GM19468 (cell line): ENCODE results near the gene UNC5CL.

Source experiments
- ATAC-seq: cut with Tn5 transposase; IDR thresholded peaks from one replicate; pipeline ENCODE4 v1.9.1; 2021; ENCODE audit warnings: mild to moderate bottlenecking, moderate library complexity, moderate number of reproducible peaks; ENCODE audit not compliant: unreplicated experiment; ENCODE audit errors: extremely low read depth

UNC5CL gene

GRCh38 chr6:41039060-41039998 lies at the start of gene UNC5CL:
Gene UNC5CL (minus strand): TSS chr6:41039221. CDS start chr6:41035074, 4,147 bp downstream.
- ATAC-seq: no peak

GRCh38 chr6:41088451-41088850 lies 49.4 kb upstream of the UNC5CL start:
- no peak for ATAC-seq

GRCh38 chr6:41085182-41085581 lies 46.2 kb upstream of the UNC5CL start:
- ATAC-seq: no peak

GRCh38 chr6:41083072-41083471 lies 44.1 kb upstream of the UNC5CL start:
- ATAC-seq: no peak

- ATAC-seq: no peak
Observed at GRCh38 chr6:41080621-41081020, 41.6 kb upstream of the UNC5CL start.

GRCh38 chr6:41079080-41079479 lies 40.1 kb upstream of the UNC5CL start:
- ATAC-seq: no peak

- no peak for ATAC-seq
Observed at GRCh38 chr6:41078101-41078500, 39.1 kb upstream of the UNC5CL start.

GRCh38 chr6:41077536-41077935 lies 38.5 kb upstream of the UNC5CL start:
- ATAC-seq: no peak

GRCh38 chr6:41075651-41076626 lies 36.9 kb upstream of the UNC5CL start:
- no peak for ATAC-seq

- ATAC-seq: no peak
Observed at GRCh38 chr6:41074692-41075436, 35.8 kb upstream of the UNC5CL start.

- no peak for ATAC-seq
Observed at GRCh38 chr6:41073968-41074691, 35.1 kb upstream of the UNC5CL start.

- ATAC-seq: no peak
Observed at GRCh38 chr6:41073203-41073967, 34.4 kb upstream of the UNC5CL start.

- peak; percentile 42 for ATAC-seq
Observed at GRCh38 chr6:41072836-41073202, 33.8 kb upstream of the UNC5CL start, which contains the start of gene NFYA. Gene NFYA (plus strand): TSS chr6:41072974. CDS start chr6:41079090, 6,116 bp downstream.

- peak; percentile 61 for ATAC-seq
Observed at GRCh38 chr6:41071923-41072835, 33.2 kb upstream of the UNC5CL start, which contains the start of gene OARD1. Gene OARD1 (minus strand): TSS chr6:41072356. CDS start chr6:41071634, 722 bp downstream.

GRCh38 chr6:41071501-41071922 lies 32.5 kb upstream of the UNC5CL start:
- ATAC-seq: no peak

- no peak for ATAC-seq
Observed at GRCh38 chr6:41066867-41067304, 27.9 kb upstream of the UNC5CL start.

GRCh38 chr6:41065550-41066026 lies 26.6 kb upstream of the UNC5CL start:
- ATAC-seq: no peak
